Tibial nerve (tissue), 4 donors: ENCODE data around the gene PTPRCAP. TPM values are rescaled to one million over a fixed set of nuclear protein-coding genes. Genes with fewer than 3 reads are reported as not detected.

Experiments used
- DNase-seq, 2 donors: peaks; one replicate each; pipeline ENCODE4 v3.0.0-alpha.2; 2019; ENCODE audit warnings: low spot score in 2 of 2
- H3K27ac ChIP-seq, 4 donors: fragments of 200-600 bp; sonication (generic) in 3 of 4; one replicate each; pipeline ENCODE4 v1.5.1; 2017 to 2019; ENCODE audit warnings: mild to moderate bottlenecking in 1 of 4
- H3K27me3 ChIP-seq, 2 donors: fragments of 200-600 bp; sonication (generic) in 1 of 2; one replicate each; pipeline versions ENCODE4 v1.5.1 to v1.6.0; 2017 to 2019
- H3K36me3 ChIP-seq, 3 donors: fragments of 200-600 bp; sonication (generic); one replicate each; pipeline ENCODE4 v1.5.1; 2018 to 2019
- H3K4me1 ChIP-seq, 4 donors: fragments of 200-600 bp; sonication (generic) in 3 of 4; one replicate each; pipeline ENCODE4 v1.5.1; 2017 to 2019
- H3K4me3 ChIP-seq, 4 donors: fragments of 200-600 bp; sonication (generic) in 3 of 4; one replicate each; pipeline ENCODE4 v1.5.1; 2017 to 2019; ENCODE audit warnings: mild to moderate bottlenecking in 1 of 4, moderate library complexity in 1 of 4
- H3K9me3 ChIP-seq, 4 donors: fragments of 200-600 bp; sonication (generic) in 3 of 4; one replicate each; pipeline ENCODE4 v1.5.1; 2017 to 2019
- EP300 ChIP-seq, 2 donors: sonication (generic); formaldehyde crosslinking; IDR thresholded peaks; one replicate each; pipeline ENCODE4 v1.6.1; 2017; ENCODE audit warnings: antibody characterized with exemption in 2 of 2, mild to moderate bottlenecking in 1 of 2
- POLR2A ChIP-seq, 2 donors: fragments of 450-650 bp; IDR thresholded peaks; one replicate each; pipeline ENCODE4 v1.6.1; 2017; ENCODE audit warnings: antibody characterized with exemption in 2 of 2, mild to moderate bottlenecking in 2 of 2, moderate library complexity in 2 of 2
- WGBS, 2 donors: methylation state at CpG; one replicate each; pipeline ENCODE4 v1.1.5; 2018; 5-methylcytosine and 5-hydroxymethylcytosine counted together
- total RNA-seq, 4 donors: library from RNA; depleted of rRNA; stranded (reverse); fragments of >200 nt; gene quantifications; one replicate each; pipeline ENCODE4 v1.1.0, GENCODE V29; 2016
- TF ChIP-seq, protein P1 (sequence below), 5 experiments: fragments of 200-600 bp in 3 of 5; fragments of 450-650 bp in 2 of 5; sonication (generic) in 3 of 5; IDR thresholded peaks; one replicate each; pipeline ENCODE4 v1.5.1; 2016 to 2019; ENCODE audit warnings: antibody characterized with exemption in 5 of 5, mild to moderate bottlenecking in 3 of 5, moderate library complexity in 2 of 5

PTPRCAP gene
- total RNA-seq, 4 donors from 2014 or later: 6.9 to 18.0 (median 12.8) TPM

GRCh38 chr11:67422891-67423290, 14.6 kb downstream of the PTPRCAP start:
- no peaks in the 10 kb centered on the region for H3K27me3 ChIP-seq

GRCh38 chr11:67421430-67422031, 16.0 kb downstream of the PTPRCAP start:
- Histone ChIP-seq H3K4me3 (peak overlapping the region in 3 of 4 donors; percentile 39 to 75 (median 75)), H3K4me1 (peaks cover 0 to 42% (median 25%) of the 10 kb centered on the region in 4 donors), H3K9me3 (no peaks in the 10 kb centered on the region), H3K27ac (peak overlapping the region; percentile 89 to 94 (median 92)), H3K27me3 (no peaks in the 10 kb centered on the region), H3K36me3 (no peaks in the 10 kb centered on the region)
- 75 to 76% methylated on average over 22 of the region's 22 CpGs for WGBS, 2 donors
- TF ChIP-seq POLR2A (IDR thresholded peaks at IDR 0.05): no peak
- no peak for TF ChIP-seq EP300 (IDR thresholded peaks at IDR 0.05)
- TF ChIP-seq, protein P1, sequence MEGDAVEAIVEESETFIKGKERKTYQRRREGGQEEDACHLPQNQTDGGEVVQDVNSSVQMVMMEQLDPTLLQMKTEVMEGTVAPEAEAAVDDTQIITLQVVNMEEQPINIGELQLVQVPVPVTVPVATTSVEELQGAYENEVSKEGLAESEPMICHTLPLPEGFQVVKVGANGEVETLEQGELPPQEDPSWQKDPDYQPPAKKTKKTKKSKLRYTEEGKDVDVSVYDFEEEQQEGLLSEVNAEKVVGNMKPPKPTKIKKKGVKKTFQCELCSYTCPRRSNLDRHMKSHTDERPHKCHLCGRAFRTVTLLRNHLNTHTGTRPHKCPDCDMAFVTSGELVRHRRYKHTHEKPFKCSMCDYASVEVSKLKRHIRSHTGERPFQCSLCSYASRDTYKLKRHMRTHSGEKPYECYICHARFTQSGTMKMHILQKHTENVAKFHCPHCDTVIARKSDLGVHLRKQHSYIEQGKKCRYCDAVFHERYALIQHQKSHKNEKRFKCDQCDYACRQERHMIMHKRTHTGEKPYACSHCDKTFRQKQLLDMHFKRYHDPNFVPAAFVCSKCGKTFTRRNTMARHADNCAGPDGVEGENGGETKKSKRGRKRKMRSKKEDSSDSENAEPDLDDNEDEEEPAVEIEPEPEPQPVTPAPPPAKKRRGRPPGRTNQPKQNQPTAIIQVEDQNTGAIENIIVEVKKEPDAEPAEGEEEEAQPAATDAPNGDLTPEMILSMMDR (IDR thresholded peaks at IDR 0.05): no peak
- DNase-seq: no peak

More at GRCh38 chr11:67422891-67423290, 14.6 kb downstream of the PTPRCAP start:
- Histone ChIP-seq H3K36me3 (no peaks in the 10 kb centered on the region), H3K9me3 (no peaks in the 10 kb centered on the region), H3K4me3 (no peak overlapping the region), H3K27ac (no peak overlapping the region), H3K4me1 (peaks cover 0 to 38% (median 15%) of the 10 kb centered on the region in 4 donors)
- no peak for DNase-seq
- no peak for TF ChIP-seq POLR2A (IDR thresholded peaks at IDR 0.05)
- TF ChIP-seq, protein P1 (IDR thresholded peaks at IDR 0.05): no peak
- 69 to 72% methylated on average over 5 to 6 of the region's 6 CpGs for WGBS, 2 donors

DNA sequence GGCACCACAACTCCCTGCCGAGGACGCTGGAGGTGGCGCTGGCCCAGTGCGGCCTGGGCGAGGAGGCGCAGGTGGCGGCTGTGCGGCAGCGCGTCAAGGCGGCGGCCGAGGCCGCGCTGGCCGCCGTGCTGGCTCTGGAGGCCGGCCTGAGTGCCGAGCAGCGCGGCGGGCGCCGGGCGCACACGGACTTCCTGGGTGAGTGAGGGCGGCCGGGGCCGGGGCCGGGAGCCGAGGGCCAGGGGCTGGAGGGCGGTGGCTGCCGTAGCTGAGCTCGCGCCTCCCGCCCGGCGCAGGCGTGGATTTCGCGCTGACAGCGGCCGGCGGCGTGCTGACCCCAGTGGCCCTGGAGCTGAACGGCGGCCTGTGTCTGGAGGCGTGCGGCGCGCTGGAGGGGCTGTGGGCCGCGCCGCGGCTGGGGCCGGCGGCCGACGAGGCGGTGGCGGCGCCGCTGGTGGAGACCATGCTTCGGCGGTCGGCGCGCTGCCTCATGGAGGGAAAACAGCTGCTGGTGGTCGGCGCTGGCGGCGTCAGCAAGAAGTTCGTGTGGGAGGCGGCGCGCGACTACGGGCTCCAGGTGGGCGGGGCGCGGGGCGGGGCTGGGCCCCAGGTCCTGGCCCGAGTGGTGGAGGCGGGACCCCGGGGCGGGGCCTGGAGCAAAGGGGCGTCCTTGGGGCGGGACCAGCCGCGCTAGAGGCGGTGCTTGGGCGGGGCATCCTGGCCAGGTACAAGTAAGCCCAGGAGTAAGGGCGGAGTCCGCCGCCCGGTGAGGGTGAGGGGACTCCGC, 16.6 kb downstream of the PTPRCAP start:
- DNase-seq: peak; percentile 92 to 93
- TF ChIP-seq, protein P1 (IDR thresholded peaks at IDR 0.05): peak in 2 of 5 experiments; percentile 46 to 63
- TF ChIP-seq POLR2A (IDR thresholded peaks at IDR 0.05) (peak; percentile 42 to 84), EP300 (IDR thresholded peaks at IDR 0.05) (peak; percentile 33 to 74)
- H3K4me1 ChIP-seq: peaks cover 0 to 49% (median 32%) of the 10 kb centered on the region in 4 donors
- H3K4me3 ChIP-seq: peak overlapping the region; percentile 39 to 75 (median 62)
- H3K9me3 ChIP-seq: no peaks in the 10 kb centered on the region
- 2% methylated on average over 19 to 24 of the region's 97 CpGs for WGBS, 2 donors
- H3K27me3 ChIP-seq: no peaks in the 10 kb centered on the region
- H3K36me3 ChIP-seq: no peaks in the 10 kb centered on the region
- peak overlapping the region; percentile 89 to 94 (median 92) for H3K27ac ChIP-seq

DNA sequence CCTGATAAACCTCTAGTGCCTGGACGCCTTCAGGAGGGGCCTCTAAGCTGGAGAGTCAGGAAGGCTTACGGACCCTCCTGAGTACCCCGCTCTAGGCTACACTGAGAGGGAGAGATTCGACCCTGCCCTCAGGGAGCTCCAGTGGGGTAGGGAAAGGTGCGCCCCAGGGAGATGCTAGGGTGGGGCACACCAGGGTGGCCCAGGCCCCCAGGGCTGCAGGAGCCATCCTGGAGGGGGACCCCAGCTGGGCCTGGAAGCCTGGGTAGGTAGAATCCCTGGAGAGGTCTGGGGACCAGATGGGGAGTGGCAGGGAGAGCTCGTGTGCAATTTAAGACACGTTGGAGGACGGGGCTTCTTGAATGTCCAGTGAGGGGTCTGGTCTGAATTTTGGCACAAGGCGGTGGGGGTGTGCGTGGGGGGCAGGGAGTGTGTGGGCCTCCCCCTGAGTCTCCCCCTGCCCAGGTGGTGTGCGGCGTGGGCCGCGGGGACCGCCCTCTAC, 17.3 kb downstream of the PTPRCAP start:
- WGBS, 2 donors: 27 to 35% methylated on average over 7 to 13 of the region's 15 CpGs
- DNase-seq: no peak
- no peaks in the 10 kb centered on the region for H3K36me3 ChIP-seq
- peaks cover 0 to 55% (median 36%) of the 10 kb centered on the region in 4 donors for H3K4me1 ChIP-seq
- TF ChIP-seq POLR2A (IDR thresholded peaks at IDR 0.05) (no peak), EP300 (IDR thresholded peaks at IDR 0.05) (no peak)
- TF ChIP-seq, protein P1 (IDR thresholded peaks at IDR 0.05): no peak
- H3K27me3 ChIP-seq: peaks cover 0 to 2% of the 10 kb centered on the region in 2 donors
- peak overlapping the region; percentile 89 to 94 (median 92) for H3K27ac ChIP-seq
- no peaks in the 10 kb centered on the region for H3K9me3 ChIP-seq
- peak overlapping the region; percentile 39 to 75 (median 62) for H3K4me3 ChIP-seq
